HepG2 (cell line): ENCODE data around the gene CENPL. TPM values are rescaled to one million over a fixed set of nuclear protein-coding genes. Genes with fewer than 3 reads are reported as not detected.

Source experiments
- CEBPB ChIP-seq: IDR thresholded peaks from 2 replicates; pipeline ENCODE4 v1.6.1; 2011; ENCODE audit warnings: low read depth, low read length, improper control_type of control experiment, borderline replicate concordance
- DNMT3B ChIP-seq: conservative IDR thresholded peaks from 2 replicates; pipeline ENCODE4 v1.6.1; 2016; ENCODE audit warnings: missing biosample characterization, control low read depth
- FOSL1 ChIP-seq: sonication (generic); formaldehyde crosslinking; IDR thresholded peaks from 2 replicates; pipeline ENCODE4 v1.9.0; 2021; ENCODE audit warnings: missing genetic modification reagents, borderline replicate concordance
- FOXM1 ChIP-seq: sonication (generic); formaldehyde crosslinking; IDR thresholded peaks from 2 replicates; pipeline ENCODE4 v1.5.0; 2020; ENCODE audit warnings: missing genetic modification reagents
- KAT2B ChIP-seq: fragments of 150-350 bp; IDR thresholded peaks from 2 replicates; pipeline ENCODE4 v1.6.1; 2014; ENCODE audit warnings: low read depth, low read length, borderline replicate concordance
- KLF9 ChIP-seq: IDR thresholded peaks from 2 replicates; pipeline ENCODE4 v1.6.1; 2016; ENCODE audit warnings: low read depth
- MED13 ChIP-seq: sonication (generic); formaldehyde crosslinking; IDR thresholded peaks from 2 replicates; pipeline ENCODE4 v1.5.0; 2020; ENCODE audit warnings: missing genetic modification reagents
- MLLT10 ChIP-seq: sonication (generic); formaldehyde crosslinking; IDR thresholded peaks from 2 replicates; pipeline ENCODE4 v1.4.0; 2020; ENCODE audit warnings: missing genetic modification reagents
- SATB2 ChIP-seq: sonication (generic); formaldehyde crosslinking; IDR thresholded peaks from 2 replicates; pipeline ENCODE4 v1.5.0; 2020; ENCODE audit warnings: missing genetic modification reagents
- SKIL ChIP-seq: sonication (generic); formaldehyde crosslinking; IDR thresholded peaks from 2 replicates; pipeline ENCODE4 v1.8.0; 2022; ENCODE audit warnings: missing genetic modification reagents, mild to moderate bottlenecking, moderate library complexity, borderline replicate concordance
- SNAPC4 ChIP-seq: sonication (generic); formaldehyde crosslinking; IDR thresholded peaks from 2 replicates; pipeline ENCODE4 v1.4.0; 2020; ENCODE audit warnings: mild to moderate bottlenecking, missing genetic modification reagents
- WIZ ChIP-seq: sonication (generic); formaldehyde crosslinking; IDR thresholded peaks from 2 replicates; pipeline ENCODE4 v1.5.1; 2020; ENCODE audit warnings: mild to moderate bottlenecking, missing genetic modification reagents
- XRCC5 ChIP-seq: fragments of 200-400 bp; formaldehyde crosslinking; optimal IDR thresholded peaks from 2 replicates; pipeline ENCODE3; 2017; ENCODE audit warnings: mild to moderate bottlenecking, low read length
- ZBED4 ChIP-seq: sonication (generic); formaldehyde crosslinking; IDR thresholded peaks from 2 replicates; pipeline ENCODE4 v1.4.0; 2020; ENCODE audit warnings: missing genetic modification reagents, borderline replicate concordance
- ZIK1 ChIP-seq: sonication (generic); formaldehyde crosslinking; IDR thresholded peaks from 2 replicates; pipeline ENCODE4 v1.5.0; 2020; ENCODE audit warnings: mild to moderate bottlenecking, low read depth, missing genetic modification reagents, borderline replicate concordance
- ZNF350 ChIP-seq: sonication (generic); formaldehyde crosslinking; IDR thresholded peaks from 2 replicates; pipeline ENCODE4 v1.4.0; 2020; ENCODE audit warnings: mild to moderate bottlenecking, low read depth, missing genetic modification reagents, borderline replicate concordance
- ZNF543 ChIP-seq: sonication (generic); formaldehyde crosslinking; IDR thresholded peaks from 2 replicates; pipeline ENCODE4 v1.4.0; 2020; ENCODE audit warnings: mild to moderate bottlenecking, missing genetic modification reagents
- ZNF562 ChIP-seq: sonication (generic); formaldehyde crosslinking; IDR thresholded peaks from 2 replicates; pipeline ENCODE4 v1.8.0; 2022; ENCODE audit warnings: missing genetic modification reagents, borderline replicate concordance
- ZNF589 ChIP-seq: sonication (generic); formaldehyde crosslinking; conservative IDR thresholded peaks from 2 replicates; pipeline ENCODE4 v1.8.0; 2022; ENCODE audit warnings: mild to moderate bottlenecking, moderate library complexity, missing genetic modification reagents
- polyA plus RNA-seq, 8 experiments: library from polyadenylated mRNA; depleted of rRNA in 3 of 8; stranded (reverse) in 7 of 8; unstranded in 1 of 8; fragments of >200 nt; fragmentation: Illumina TruSeq in 4 of 8; extraction: Trizol in 4 of 8; gene quantifications; 2 replicates each; pipeline versions ENCODE4 v1.2.1 to v1.2.3, GENCODE V29; 2011 to 2016; ENCODE audit warnings: low read depth in 4 of 8, missing spikeins in 1 of 8, mixed read lengths in 1 of 8; ENCODE audit not compliant: insufficient read depth in 1 of 8
- total RNA-seq, 5 experiments: library from RNA; depleted of rRNA; stranded (reverse); fragments of >200 nt; fragmentation: Illumina TruSeq; extraction: Trizol; gene quantifications; 2 replicates each; pipeline ENCODE4 v1.2.3, GENCODE V29; 2016; ENCODE audit warnings: low read depth in 1 of 5

Gene CENPL
- total and polyA plus RNA-seq, 2 of the 13 experiments (the other 11 are each of a cell fraction or from before 2014, with no cell fraction given): 4.4 to 14.2 TPM

- TF ChIP-seq SNAPC4 (CRISPR knock-in tag) (0 out of 2 replicates have a peak, but pooled peaks have one; percentile 34), FOXM1 (no peak), ZNF350 (CRISPR knock-in tag) (0 out of 2 replicates have a peak, but pooled peaks have one; percentile 9), FOSL1 (no peak), ZNF562 (CRISPR knock-in tag) (no peak), ZBED4 (peak; percentile 100), CEBPB (no peak), KLF9 (CRISPR knock-in tag) (peak; percentile 65; the same call in 1 of the 2 replicates), ZNF543 (no peak), MED13 (CRISPR knock-in tag) (no peak), MLLT10 (no peak), KAT2B (no peak), SKIL (CRISPR knock-in tag) (no peak), XRCC5 (no peak), DNMT3B (CRISPR knock-in tag) (no peak), WIZ (CRISPR knock-in tag) (no peak), ZIK1 (no peak; the same call in 1 of the 2 replicates), SATB2 (CRISPR knock-in tag) (no peak; the same call in 1 of the 2 replicates), ZNF589 (CRISPR knock-in tag) (no peak)
These were observed 43.8 kb upstream of the CENPL start, which contains the start of gene ZBTB37 (continued) for GRCh38 chr1:173868266-173869020.
